Lower leg skin (tissue), 3 donors: Measurements from ENCODE around the gene RNF145.

Source experiments
- POLR2A ChIP-seq, 2 donors: fragments of 450-650 bp; IDR thresholded peaks; one replicate each; pipeline ENCODE4 v1.6.1; 2016 to 2017; ENCODE audit warnings: antibody characterized with exemption in 2 of 2, mild to moderate bottlenecking in 1 of 2, moderate library complexity in 1 of 2
- TF ChIP-seq, protein P1 (sequence below), 3 donors: fragments of 450-650 bp; IDR thresholded peaks; one replicate each; pipeline ENCODE4 v1.5.1; 2016; ENCODE audit warnings: antibody characterized with exemption in 3 of 3, mild to moderate bottlenecking in 3 of 3, moderate library complexity in 2 of 3

GRCh38 chr5:159224471-159224870, 15.1 kb upstream of the RNF145 start:
- TF ChIP-seq, protein P1, sequence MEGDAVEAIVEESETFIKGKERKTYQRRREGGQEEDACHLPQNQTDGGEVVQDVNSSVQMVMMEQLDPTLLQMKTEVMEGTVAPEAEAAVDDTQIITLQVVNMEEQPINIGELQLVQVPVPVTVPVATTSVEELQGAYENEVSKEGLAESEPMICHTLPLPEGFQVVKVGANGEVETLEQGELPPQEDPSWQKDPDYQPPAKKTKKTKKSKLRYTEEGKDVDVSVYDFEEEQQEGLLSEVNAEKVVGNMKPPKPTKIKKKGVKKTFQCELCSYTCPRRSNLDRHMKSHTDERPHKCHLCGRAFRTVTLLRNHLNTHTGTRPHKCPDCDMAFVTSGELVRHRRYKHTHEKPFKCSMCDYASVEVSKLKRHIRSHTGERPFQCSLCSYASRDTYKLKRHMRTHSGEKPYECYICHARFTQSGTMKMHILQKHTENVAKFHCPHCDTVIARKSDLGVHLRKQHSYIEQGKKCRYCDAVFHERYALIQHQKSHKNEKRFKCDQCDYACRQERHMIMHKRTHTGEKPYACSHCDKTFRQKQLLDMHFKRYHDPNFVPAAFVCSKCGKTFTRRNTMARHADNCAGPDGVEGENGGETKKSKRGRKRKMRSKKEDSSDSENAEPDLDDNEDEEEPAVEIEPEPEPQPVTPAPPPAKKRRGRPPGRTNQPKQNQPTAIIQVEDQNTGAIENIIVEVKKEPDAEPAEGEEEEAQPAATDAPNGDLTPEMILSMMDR (IDR thresholded peaks at IDR 0.05): no peak
- no peak for TF ChIP-seq POLR2A (IDR thresholded peaks at IDR 0.05)
